UCSD-AML1 (cell line): ENCODE data around the gene MLANA.

Experiments used
- DNase-seq: peaks from one replicate; lab custom pipeline; 2025; ENCODE audit not compliant: unreplicated experiment; lab: John Stamatoyannopoulos, UW

The MLANA gene

DNA sequence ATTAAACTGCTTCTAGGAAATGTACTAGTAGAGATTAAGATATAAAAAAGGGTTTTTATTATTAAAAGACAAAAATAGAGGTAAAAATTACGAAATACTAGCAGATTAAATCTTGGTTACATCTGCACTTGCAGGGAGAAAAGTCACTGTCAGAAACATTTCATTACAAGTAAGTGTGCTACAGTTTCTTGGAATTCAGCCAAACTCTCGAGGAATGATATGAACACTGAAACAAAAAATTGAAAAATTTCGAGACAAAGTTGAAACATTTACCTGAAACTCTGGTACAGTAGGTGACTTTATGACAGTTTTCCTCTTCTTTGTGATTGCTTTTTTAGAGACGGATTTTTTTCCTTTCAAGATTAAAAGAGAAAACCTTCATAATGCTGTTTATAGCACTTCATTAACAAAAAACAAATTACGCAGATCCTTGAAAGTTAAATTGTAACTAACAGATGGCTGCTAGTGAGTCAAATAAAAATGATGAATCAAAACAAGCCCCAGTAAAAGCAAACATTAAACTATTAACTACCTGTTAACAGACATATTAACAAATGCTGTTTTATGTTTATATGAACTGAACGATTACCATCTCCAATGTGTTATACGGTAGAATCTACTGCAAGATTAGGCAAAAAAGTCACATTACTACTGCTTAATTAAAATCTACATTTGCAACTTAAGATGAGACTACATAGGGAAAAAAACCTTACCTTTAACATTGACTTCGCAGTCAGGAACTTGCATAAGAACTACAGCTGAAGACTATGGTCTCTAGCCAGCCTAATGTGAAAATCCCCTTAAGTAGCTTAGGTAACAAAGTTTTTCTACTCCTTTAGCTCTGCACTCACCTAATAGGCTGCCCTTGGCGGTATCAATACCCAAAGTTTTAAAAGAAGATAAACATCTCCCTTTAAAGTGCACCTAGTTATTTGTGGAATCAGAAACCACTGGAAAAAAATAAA is 63.3 kb downstream of the MLANA start:
- no peak for DNase-seq

DNA sequence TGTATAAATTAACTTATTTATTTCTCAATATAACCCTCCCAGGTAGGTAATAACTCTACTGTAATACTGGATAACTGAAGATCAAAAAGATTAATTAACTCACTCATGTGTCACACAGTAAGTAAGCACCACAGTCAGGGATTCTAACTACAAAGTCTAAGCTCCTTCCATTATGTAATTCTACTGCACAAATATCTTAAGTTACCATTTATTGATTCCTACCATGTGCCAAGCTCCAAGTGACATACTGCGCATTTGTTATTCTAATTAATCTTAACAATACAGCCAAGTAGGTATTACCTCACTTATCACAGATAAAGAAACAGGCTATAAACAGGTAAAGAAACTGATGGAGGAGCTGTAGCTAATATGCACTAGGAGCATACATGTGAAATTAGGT is 66.5 kb downstream of the MLANA start:
- DNase-seq: no peak

DNA sequence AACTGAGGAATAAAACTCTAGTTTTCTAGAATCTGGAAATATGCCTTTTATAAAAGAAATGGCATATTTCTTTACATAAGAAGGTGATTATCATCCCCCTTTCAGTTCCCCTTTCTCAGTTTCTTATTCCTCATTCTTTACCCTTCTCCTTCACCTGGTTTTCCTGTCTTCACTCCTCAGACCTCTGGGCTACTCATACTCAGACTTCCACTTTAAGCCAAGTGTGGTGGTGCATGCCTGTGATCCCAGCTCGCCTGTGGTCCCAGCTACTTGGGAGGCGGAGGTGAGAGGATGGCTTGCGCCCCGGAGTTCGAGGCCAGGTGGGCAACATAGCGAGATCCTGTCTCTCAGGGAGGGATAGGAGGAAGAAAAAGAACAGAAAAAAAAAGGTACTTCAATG is 67.6 kb downstream of the MLANA start:
- no peak for DNase-seq
